Measurements from ENCODE around the gene LMTK3. TPM values are rescaled to one million over a fixed set of nuclear protein-coding genes. Genes with fewer than 3 reads are reported as not detected.

LMTK3 gene
- 1 to 10 TPM in 1 of 4 donors, under 1 TPM in 1, not detected in 2; 0.14 to 1.1 TPM for total RNA-seq
- 1 to 10 TPM in 1 of 3 donors, under 1 TPM in 1, not detected in 1; 0.23 to 1.7 TPM for polyA plus RNA-seq

- peak within 1 kb of the TSS in 1 of 4 donors; percentile 15 for H3K4me3 ChIP-seq
- intact Hi-C loops (cut with DNase I): loop anchor here (5.0 kb wide), 1 partner anchor 55 kb away; no protein-coding TSS in a partner anchor
- H3K36me3 ChIP-seq: no peaks in the 10 kb centered on the region
- peaks cover 18 to 43% (median 41%) of the 10 kb centered on the region in 3 donors for H3K27me3 ChIP-seq
- DNase-seq: no peak
- 11 to 13% methylated on average over 32 of the region's 32 CpGs for WGBS, 2 donors
- peaks cover 0 to 20% (median 15%) of the 10 kb centered on the region in 4 donors for H3K4me1 ChIP-seq
- H3K9me3 ChIP-seq: no peaks in the 10 kb centered on the region
- TF ChIP-seq EP300 (IDR thresholded peaks at IDR 0.05) (no peak), CTCF (IDR thresholded peaks at IDR 0.05) (no peak), POLR2AphosphoS5 (IDR thresholded peaks at IDR 0.05) (no peak), POLR2A (IDR thresholded peaks at IDR 0.05) (no peak)
- no peak within 1 kb of the TSS for H3K27ac ChIP-seq
Measured at GRCh38 chr19:48511800-48512503, at the start of gene LMTK3. Gene LMTK3 (minus strand): TSS chr19:48511835. CDS start chr19:48511576, 259 bp downstream.

- H3K27me3 ChIP-seq: peaks cover 0 to 13% (median 0%) of the 10 kb centered on the region in 3 donors
- no peak for TF ChIP-seq CTCF (IDR thresholded peaks at IDR 0.05)
- no peak for TF ChIP-seq EP300 (IDR thresholded peaks at IDR 0.05)
- no peak for TF ChIP-seq POLR2AphosphoS5 (IDR thresholded peaks at IDR 0.05)
- TF ChIP-seq POLR2A (IDR thresholded peaks at IDR 0.05): no peak
- H3K36me3 ChIP-seq: no peaks in the 10 kb centered on the region
- H3K9me3 ChIP-seq: no peaks in the 10 kb centered on the region
- 94 to 95% methylated on average over 11 of the region's 11 CpGs for WGBS, 2 donors
- no peak overlapping the region for H3K27ac ChIP-seq
- H3K4me1 ChIP-seq: peaks cover 0 to 5% (median 0%) of the 10 kb centered on the region in 4 donors
- DNase-seq: no peak
- no peak overlapping the region for H3K4me3 ChIP-seq
- intact Hi-C loops (cut with DNase I): no loop called here
Measured at GRCh38 chr19:48561412-48561811, 49.8 kb upstream of the LMTK3 start.

- no peak for DNase-seq
- 84 to 86% methylated on average over 6 of the region's 6 CpGs for WGBS, 2 donors
- peaks cover 0 to 13% (median 0%) of the 10 kb centered on the region in 3 donors for H3K27me3 ChIP-seq
- TF ChIP-seq POLR2AphosphoS5 (IDR thresholded peaks at IDR 0.05) (no peak), CTCF (IDR thresholded peaks at IDR 0.05) (no peak), POLR2A (IDR thresholded peaks at IDR 0.05) (no peak), EP300 (IDR thresholded peaks at IDR 0.05) (no peak)
- no peak overlapping the region for H3K27ac ChIP-seq
- H3K4me3 ChIP-seq: no peak overlapping the region
- intact Hi-C loops (cut with DNase I): no loop called here
- no peaks in the 10 kb centered on the region for H3K9me3 ChIP-seq
- peaks cover 0 to 5% (median 0%) of the 10 kb centered on the region in 4 donors for H3K4me1 ChIP-seq
- no peaks in the 10 kb centered on the region for H3K36me3 ChIP-seq
Measured at GRCh38 chr19:48560095-48560530, 48.5 kb upstream of the LMTK3 start.

- 3 to 12% methylated on average over 27 of the region's 27 CpGs for WGBS, 2 donors
Measured at GRCh38 chr19:48558018-48558684, 46.5 kb upstream of the LMTK3 start.

More at GRCh38 chr19:48558018-48558684, 46.5 kb upstream of the LMTK3 start:
- intact Hi-C loops (cut with DNase I): no loop called here
- Histone ChIP-seq H3K9me3 (no peaks in the 10 kb centered on the region), H3K27me3 (peaks cover 0 to 13% (median 0%) of the 10 kb centered on the region in 3 donors), H3K4me3 (peak overlapping the region in 1 of 4 donors; percentile 15), H3K4me1 (peaks cover 0 to 5% (median 0%) of the 10 kb centered on the region in 4 donors), H3K36me3 (no peaks in the 10 kb centered on the region), H3K27ac (no peak overlapping the region)
- no peak for DNase-seq
- no peak for TF ChIP-seq EP300 (IDR thresholded peaks at IDR 0.05)
- TF ChIP-seq CTCF (IDR thresholded peaks at IDR 0.05): no peak
- TF ChIP-seq POLR2A (IDR thresholded peaks at IDR 0.05): no peak
- TF ChIP-seq POLR2AphosphoS5 (IDR thresholded peaks at IDR 0.05): no peak
